ENCODE results near the gene TRAF6. TPM values are rescaled to one million over a fixed set of nuclear protein-coding genes. Genes with fewer than 3 reads are reported as not detected.

The TRAF6 gene
- total and polyA plus RNA-seq, 2 donors (not counting 3 experiments of a cell fraction or from before 2014, with no cell fraction given): 6.0 to 14.2 TPM

DNA sequence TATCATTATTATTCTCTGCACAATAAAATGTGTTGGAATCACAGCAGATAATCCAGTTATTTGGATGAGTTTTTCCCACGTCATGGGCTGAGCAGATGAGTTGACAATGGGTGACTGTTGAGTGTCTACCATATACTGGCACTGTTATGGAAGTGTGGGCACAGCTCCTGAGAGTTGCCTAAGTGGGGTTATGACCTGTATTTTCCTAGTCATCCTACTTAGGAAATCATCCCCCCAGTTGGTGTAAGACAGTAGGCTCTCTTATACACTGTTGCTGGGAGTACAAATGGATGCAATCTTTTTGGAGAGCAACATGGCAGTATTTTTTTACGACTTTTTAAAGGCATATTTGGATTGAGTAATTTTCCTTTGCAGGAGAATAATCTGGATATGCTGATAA lies 66.4 kb downstream of the TRAF6 start:
- Histone ChIP-seq H3K4me3 (replicated peaks in 1 of 3; ENCODE audit: insufficient read depth in 1 of 3, low read depth in 1 of 3, low read length in 3 of 3) (no peak overlapping the region), H3K4me2 (ENCODE audit: insufficient read depth, low read length) (no peak overlapping the region), H3K9ac (replicated peaks; ENCODE audit: extremely low read depth, insufficient read depth, low read length) (no peak overlapping the region), H3K9me3 (replicated peaks; ENCODE audit: control insufficient read depth, insufficient read depth, low read length) (no peaks in the 10 kb centered on the region), H3K4me1 (ENCODE audit: control insufficient read depth, extremely low read depth, insufficient read depth, low read length) (no peaks in the 10 kb centered on the region), H3K36me3 (ENCODE audit: control insufficient read depth in 2 of 2, extremely low read depth in 1 of 2, insufficient read depth in 2 of 2, low read length in 2 of 2) (no peaks in the 10 kb centered on the region), H3K27me3 (ENCODE audit: control insufficient read depth in 2 of 2, insufficient read depth in 2 of 2, low read length in 2 of 2) (no peaks in the 10 kb centered on the region), H3K27ac (ENCODE audit: insufficient read depth, low read depth, low read length) (no peak overlapping the region), H3K79me2 (ENCODE audit: control insufficient read depth, insufficient read depth, low read length) (no peaks in the 10 kb centered on the region), H3K9me1 (replicated peaks; ENCODE audit: control insufficient read depth, extremely low read depth, insufficient read depth, low read length) (no peaks in the 10 kb centered on the region), H4K20me1 (replicated peaks; ENCODE audit: control insufficient read depth, extremely low read depth, insufficient read depth, low read length) (no peaks in the 10 kb centered on the region), H2AFZ (ENCODE audit: low read depth, low read length) (no peak overlapping the region)
- no TSS peak for BruUV-seq (replicated peaks)
- intact Hi-C loops (cut with micrococcal nuclease): loop anchor here (1.0 kb wide), 1 partner anchor 42 kb away; no protein-coding TSS in a partner anchor
- DNase-seq (ENCODE audit: low read depth, low spot score) (no peak), FAIRE-seq (no peak)
- POLR2A ChIA-PET: no interaction called here
- CTCF ChIA-PET: interaction anchor here (1.4 kb wide), 1 partner anchor 26 kb away, joined by 3 read pairs; no protein-coding TSS in a partner anchor
- TF ChIP-seq MYC (IDR thresholded peaks at IDR 0.05; ENCODE audit: low read depth, low read length): no peak
- no peak for TF ChIP-seq GATA2 (IDR thresholded peaks at IDR 0.05; ENCODE audit: insufficient read depth, insufficient read length, low read depth, low read length)
- no peak for TF ChIP-seq EZH2 (IDR thresholded peaks at IDR 0.05; ENCODE audit: borderline replicate concordance, low read depth, low read length, severe bottlenecking)
- TF ChIP-seq JUN (IDR thresholded peaks at IDR 0.05; ENCODE audit: borderline replicate concordance, insufficient read depth, insufficient read length, low read depth): no peak
- TF ChIP-seq, protein P1, sequence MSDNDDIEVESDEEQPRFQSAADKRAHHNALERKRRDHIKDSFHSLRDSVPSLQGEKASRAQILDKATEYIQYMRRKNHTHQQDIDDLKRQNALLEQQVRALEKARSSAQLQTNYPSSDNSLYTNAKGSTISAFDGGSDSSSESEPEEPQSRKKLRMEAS (IDR thresholded peaks at IDR 0.05; ENCODE audit: insufficient read depth, insufficient read length): no peak
- no peak for TF ChIP-seq POLR2A (IDR thresholded peaks at IDR 0.05; ENCODE audit: low read depth, low read length)
- no peak for TF ChIP-seq FOS (IDR thresholded peaks at IDR 0.05; ENCODE audit: borderline replicate concordance, insufficient read depth, low read length)
- TF ChIP-seq, protein P2, sequence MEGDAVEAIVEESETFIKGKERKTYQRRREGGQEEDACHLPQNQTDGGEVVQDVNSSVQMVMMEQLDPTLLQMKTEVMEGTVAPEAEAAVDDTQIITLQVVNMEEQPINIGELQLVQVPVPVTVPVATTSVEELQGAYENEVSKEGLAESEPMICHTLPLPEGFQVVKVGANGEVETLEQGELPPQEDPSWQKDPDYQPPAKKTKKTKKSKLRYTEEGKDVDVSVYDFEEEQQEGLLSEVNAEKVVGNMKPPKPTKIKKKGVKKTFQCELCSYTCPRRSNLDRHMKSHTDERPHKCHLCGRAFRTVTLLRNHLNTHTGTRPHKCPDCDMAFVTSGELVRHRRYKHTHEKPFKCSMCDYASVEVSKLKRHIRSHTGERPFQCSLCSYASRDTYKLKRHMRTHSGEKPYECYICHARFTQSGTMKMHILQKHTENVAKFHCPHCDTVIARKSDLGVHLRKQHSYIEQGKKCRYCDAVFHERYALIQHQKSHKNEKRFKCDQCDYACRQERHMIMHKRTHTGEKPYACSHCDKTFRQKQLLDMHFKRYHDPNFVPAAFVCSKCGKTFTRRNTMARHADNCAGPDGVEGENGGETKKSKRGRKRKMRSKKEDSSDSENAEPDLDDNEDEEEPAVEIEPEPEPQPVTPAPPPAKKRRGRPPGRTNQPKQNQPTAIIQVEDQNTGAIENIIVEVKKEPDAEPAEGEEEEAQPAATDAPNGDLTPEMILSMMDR (IDR thresholded peaks at IDR 0.05; ENCODE audit: extremely low read depth in 1 of 2, insufficient read depth in 1 of 2, low read depth in 1 of 2, low read length in 2 of 2): no peak
- no peak for TF ChIP-seq POLR2AphosphoS5 (IDR thresholded peaks at IDR 0.05; ENCODE audit: insufficient read depth, low read depth, low read length)
- dilution Hi-C loops (cut with MboI; ENCODE audit: extremely low pct_ligation_motif_present, low sequenced_read_pairs): no loop called here
